HG03342 (cell line): ENCODE measurements around the gene KCNQ1.

ENCODE experiments used
- ATAC-seq: cut with Tn5 transposase; IDR thresholded peaks from one replicate; pipeline ENCODE4 v1.9.1; 2021; ENCODE audit warnings: mild to moderate bottlenecking, moderate library complexity; ENCODE audit not compliant: unreplicated experiment

Gene KCNQ1

GRCh38 chr11:2586793-2587131 lies 142.0 kb downstream of the KCNQ1 start:
- ATAC-seq, result no peak

DNA sequence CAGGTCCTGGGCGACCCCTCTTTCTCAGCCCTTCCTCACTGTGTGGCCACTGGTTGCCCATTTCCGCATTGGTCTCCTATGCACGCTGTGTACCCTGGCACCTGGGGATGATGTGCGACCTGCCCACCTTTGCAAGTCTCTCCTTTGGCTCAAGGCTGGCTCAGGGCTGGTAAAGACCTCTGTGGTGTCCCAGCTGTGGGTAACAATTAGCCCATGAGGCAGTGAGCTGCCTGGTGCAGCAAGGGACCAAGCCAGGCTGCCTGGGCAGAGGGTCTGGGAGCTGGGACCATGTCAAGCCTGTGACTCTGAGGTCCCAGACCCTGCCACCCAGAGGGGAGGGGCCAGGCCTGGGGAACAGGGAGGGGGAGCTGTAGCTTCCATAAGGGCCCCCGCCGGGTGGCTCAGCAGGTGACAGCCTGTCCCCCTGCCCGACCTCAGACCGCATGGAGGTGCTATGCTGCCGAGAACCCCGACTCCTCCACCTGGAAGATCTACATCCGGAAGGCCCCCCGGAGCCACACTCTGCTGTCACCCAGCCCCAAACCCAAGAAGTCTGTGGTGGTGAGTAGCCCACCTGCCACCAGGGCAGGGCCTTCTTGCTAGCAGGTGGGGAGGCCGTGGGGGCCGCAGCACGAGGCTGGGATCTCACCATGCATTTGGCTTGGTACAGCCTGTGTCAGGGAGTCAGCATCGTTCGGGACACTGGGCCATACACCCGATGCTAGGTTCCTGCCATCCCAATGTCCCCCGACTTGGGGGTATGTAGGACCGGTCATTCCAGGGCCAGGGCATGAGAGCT lies 142.5 kb downstream of the KCNQ1 start:
- no peak for ATAC-seq

DNA sequence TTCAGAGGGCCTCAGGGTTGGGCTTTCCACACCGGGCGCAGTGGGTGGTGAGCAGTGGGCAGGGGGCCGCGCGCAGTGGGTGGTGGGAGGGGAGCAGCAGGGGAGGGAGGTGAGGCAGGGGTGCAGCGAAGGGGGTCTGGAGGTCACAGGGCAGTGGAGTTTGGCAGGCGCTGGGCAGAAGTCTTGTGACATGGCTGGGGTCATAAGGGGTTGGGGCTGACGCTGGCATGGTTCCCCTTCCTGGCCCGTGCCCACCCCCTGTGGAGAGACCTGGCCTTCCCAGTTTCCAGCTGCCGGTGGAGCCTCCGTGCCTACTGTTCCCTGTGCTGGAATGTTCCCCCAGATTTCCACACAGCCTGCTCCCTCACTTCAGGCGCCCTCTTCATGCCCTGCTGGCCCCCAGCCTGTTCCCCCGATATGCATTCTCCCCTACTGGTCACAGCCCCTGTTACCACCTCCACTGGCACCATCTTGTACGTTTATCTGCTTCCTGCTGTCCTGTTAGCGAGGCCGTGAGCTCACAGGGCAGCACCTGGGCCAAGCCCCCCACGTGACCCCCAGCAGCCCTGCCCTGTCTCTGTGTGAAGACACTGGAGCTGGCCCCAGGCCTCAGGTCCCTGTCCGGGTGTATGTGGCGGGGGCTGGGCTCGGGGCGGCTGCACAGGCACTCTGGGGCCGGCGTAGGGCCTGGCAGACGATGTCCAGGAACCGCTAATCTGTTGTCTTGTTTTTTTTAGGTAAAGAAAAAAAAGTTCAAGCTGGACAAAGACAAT lies 143.4 kb downstream of the KCNQ1 start:
- ATAC-seq, result no peak

DNA sequence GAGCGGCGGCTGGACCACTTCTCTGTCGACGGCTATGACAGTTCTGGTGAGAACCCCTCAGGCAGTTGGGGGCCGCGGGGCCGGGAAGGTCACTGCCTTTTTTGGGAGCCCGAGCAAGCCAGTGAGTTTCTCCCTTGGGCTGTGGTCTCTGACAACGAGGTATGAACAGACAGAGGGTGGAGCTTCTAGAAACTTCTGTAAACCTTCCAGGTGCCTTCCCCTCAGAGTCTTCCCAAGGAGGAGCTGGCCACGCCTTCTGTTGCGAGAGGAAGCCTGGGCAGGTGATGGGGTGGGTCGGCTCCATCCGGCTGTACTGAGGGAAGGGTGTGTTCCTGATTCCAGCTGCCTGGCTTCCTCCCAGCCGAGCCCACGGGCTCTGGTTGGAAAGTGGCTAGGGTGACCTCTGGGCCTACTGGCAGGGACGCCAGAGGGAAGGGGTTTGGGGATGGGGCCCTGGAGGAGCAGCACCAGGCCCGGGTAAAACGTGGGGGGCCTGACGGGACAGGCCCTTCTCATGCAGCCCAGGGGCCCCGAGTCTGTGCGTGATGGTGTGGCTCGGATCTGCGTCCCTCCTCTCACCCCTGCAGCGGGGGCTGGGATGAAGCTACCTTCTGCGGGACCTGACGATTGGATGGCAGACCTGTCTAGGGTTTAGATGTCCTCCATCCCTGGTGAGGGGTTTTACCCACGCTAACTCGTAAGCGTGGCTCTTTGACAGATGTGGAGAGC lies 144.2 kb downstream of the KCNQ1 start:
- no peak for ATAC-seq

DNA sequence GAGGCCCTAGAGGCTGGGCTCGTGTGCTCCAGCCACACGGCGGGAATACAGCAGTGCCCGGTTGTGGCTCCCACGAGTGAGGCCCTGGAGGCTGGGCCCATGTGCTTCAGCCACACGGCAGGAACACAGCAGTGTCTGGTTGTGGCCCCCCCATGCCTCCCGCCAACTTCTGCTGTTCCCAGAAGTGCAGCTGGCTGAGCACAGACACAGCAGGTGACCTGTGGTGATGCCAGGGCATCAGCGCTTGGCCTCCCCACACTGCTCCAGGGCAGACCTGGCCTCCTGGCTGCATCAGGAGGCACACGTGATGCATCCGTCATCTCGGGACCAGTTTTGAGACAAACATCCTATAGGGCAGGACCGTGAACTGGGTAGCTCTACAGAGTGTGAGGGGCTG lies 144.7 kb downstream of the KCNQ1 start:
- ATAC-seq, result no peak

- ATAC-seq, result no peak
Observed at GRCh38 chr11:2590131-2590964, 145.5 kb downstream of the KCNQ1 start.

- ATAC-seq, result no peak
Observed at GRCh38 chr11:2590965-2591754, 146.4 kb downstream of the KCNQ1 start.

DNA sequence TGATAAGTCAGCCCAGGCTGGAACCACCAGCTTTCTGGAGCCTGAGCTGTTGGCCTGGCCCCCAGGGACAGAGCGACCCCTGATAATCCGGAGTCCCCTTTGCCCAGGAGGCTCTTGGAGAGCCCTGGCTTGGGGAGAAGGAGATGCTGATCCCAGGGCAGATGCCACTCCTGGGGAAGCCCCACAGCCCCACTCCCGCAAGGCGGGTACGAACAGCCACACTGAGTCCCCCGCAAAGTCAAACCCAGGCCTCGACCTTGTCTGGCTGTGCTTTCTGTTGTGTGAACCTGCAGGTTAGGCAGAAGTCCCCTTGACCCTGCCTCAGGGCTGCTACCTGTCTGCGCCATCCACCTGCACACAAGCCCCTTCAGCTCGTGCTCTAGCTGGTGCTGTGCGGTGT lies 147.0 kb downstream of the KCNQ1 start:
- ATAC-seq, result no peak

DNA sequence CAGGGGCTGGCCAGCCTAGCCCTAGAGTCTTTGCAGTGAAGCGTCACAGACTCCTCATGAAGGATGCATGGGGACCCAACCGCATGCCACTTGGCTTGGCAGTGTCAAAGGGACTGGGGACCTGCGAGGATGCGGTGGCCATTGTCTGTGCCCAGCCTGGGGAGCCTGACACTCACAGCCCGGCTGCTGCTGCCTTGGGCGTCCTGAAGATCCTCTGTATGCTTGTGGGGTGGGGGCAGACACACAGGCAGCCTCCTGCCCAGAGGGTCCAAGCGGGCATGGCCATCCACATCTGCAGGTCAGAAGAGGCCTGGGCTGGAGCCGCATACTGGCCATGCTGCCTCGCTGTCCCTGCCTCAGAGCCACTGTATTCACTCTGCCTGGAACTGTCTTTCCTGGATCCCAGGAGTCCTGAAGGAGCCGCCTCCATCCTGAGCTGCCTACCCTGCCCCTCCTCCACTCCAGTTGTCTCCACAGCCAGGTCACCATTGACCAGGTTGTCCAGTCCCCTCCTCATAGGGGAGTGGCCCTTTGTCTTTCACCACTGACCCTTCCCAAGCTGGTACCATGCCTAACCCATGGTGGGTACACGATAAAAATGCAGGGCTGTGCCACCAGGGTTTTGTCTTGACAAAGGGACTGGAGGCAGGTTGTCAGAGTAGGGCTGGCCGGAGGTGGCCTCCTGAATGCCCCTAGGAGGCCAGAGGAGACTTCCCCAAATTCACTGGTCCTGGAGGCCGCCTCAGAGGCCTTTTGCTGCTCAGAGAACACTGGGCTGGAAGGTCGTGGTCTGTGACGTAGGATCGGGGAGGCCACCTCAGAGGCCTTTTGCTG lies 148.0 kb downstream of the KCNQ1 start:
- ATAC-seq, result no peak

- ATAC-seq, result no peak
Observed at GRCh38 chr11:2593393-2593950, 148.7 kb downstream of the KCNQ1 start.

DNA sequence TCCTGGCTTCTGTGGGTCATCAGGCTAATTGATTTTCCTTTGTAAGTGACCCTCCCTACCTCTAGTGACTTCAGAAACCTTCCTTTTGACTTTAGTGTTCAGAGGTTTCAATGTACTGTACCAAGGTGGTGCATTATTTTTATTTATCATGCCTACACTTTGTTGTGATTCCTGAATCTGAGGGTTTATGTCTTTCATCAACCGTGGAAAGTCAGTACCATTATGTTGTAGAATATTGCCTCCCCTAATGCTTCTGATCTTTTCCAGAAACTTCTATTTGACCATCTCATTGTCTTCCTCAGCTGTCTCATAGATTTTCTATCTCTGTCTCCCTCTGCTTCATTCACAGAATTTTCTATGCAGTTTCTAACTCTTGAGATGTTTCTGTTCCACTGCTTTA lies 149.5 kb downstream of the KCNQ1 start:
- ATAC-seq, result no peak

- ATAC-seq, result no peak
Observed at GRCh38 chr11:2595204-2595603, 150.4 kb downstream of the KCNQ1 start.

DNA sequence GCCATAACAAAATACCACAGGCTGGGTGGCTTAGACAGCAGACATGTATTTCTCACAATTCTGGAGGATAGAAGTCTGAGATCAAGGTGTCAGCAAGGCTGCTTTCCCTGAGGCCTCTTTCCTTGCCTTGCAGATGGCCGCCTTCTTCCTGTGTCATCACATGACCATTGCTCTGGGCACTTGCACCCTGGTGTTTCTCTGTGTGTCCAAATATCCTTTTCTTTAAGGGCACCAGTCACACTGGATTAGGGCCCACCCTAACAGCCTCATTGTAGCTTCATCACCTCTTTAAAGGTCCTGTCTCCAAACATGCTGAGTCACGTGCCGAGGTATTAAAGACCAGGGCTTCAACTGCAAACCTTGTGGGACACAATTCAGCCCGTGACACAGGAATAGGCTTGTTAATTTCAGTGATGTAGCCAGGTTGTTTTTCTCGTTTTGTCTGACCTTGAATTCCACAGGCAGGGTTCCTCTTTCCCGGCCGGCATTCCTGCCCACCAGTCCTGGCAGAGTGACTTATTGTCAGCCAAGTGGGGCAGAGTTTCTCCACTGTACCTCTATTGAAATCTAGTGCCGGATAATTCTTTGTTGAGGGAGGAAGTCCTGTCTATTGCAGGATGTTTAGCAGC lies 154.9 kb downstream of the KCNQ1 start:
- ATAC-seq, result no peak

- ATAC-seq, result no peak
Observed at GRCh38 chr11:2609345-2609744, 164.5 kb downstream of the KCNQ1 start.

DNA sequence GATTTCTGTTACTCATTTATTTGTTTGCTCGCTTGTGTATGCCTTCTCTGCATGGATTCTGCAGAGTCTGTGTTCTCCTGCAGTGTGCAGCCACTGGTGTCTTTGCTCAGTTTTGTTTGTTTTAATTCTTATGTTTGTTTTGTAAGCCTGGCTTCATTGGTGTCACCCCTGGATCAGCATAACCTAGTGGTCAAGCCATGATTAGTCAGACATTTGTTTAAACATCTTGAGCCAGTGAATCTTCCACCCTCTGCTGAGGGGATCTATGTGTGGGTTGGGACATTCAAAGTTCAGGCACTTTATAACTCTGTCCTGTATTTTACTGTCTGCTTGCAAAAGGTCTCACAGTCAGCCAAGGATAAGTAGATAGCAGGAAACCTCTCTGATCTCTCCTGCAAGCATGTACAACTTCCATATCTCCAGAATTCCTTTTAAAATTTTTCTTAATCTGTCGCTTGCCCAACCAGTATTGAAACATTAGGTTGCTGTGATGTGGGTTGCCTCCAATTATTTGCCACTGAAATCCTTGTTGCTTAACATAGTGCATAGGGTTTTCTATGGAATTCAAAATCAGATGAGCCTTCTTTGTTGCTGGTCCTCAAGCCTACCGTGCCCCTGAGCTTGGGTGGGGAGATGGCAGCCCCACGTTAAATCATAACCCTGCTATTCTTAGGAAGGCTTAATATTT lies 168.2 kb downstream of the KCNQ1 start:
- ATAC-seq, result no peak

DNA sequence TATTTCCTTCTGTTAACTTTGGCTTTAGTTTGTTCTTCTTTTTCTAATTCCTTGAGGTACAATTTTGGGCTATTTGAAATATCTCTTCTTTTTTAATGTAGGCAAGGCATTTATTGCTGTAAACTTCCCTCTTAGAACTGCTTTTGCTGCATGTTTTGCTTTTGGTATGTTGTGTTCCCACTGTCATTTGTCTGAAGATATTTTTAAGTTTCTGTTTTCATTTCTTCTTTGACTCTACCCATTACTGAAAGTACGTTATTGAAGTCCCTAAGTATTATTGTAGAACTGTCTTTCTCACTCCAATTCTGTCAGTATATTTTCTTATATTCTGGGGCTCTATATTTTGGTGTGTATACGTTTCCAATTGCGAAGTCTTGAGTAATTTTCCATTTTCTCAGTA lies 177.1 kb downstream of the KCNQ1 start:
- peak; percentile 52 for ATAC-seq

DNA sequence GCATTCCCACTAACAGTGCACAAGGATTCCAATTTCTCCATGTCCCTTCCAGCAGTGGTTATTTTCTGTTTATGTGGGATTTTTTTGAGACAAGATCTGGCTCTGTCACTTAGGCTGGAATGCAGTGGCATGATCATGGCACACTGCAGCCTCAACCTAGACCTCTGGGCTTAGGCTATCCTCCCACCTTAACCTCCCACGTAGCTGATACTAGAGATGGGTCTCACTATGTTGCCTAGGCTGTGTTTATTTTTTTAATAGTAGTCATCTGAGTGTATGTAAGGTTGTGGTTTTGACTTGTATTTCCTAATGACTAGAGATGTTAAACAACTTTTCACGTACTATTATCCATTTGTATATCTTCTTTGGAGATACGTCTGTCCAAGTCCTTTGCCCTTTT lies 180.4 kb downstream of the KCNQ1 start:
- no peak for ATAC-seq

GRCh38 chr11:2630679-2631078 lies 185.9 kb downstream of the KCNQ1 start:
- no peak for ATAC-seq
